ENCODE measurements around the gene OSBPL2. TPM values are rescaled to one million over a fixed set of nuclear protein-coding genes. Genes with fewer than 3 reads are reported as not detected.

The OSBPL2 gene
- total and polyA plus RNA-seq, 2 donors (not counting 1 experiment from before 2014, with no cell fraction given): 28.1 to 74.3 TPM

- 88% methylated on average over 18 of the region's 18 CpGs for WGBS (ENCODE audit: insufficient coverage)
- H3K4me3 Mint-ChIP-seq: no peak overlapping the region
- ATAC-seq (ENCODE audit: low read depth) (no peak), DNase-seq (no peak)
- intact Hi-C loops (cut with micrococcal nuclease): no loop called here
- no peak for TF ChIP-seq CTCF (IDR thresholded peaks at IDR 0.05)
- no peak for TF ChIP-seq EZH2 (IDR thresholded peaks at IDR 0.05; ENCODE audit: borderline replicate concordance, insufficient read depth, low read depth, low read length, poor library complexity, severe bottlenecking)
- H3K27me3 ChIP-seq (replicated peaks in 1 of 4; ENCODE audit: control extremely low read depth in 1 of 4, control insufficient read depth in 3 of 4, insufficient read depth in 4 of 4, low read length in 3 of 4): peaks cover 0 to 75% (median 33%) of the 10 kb centered on the region in 4 experiments
- CTCF ChIA-PET: interaction anchor here (0.6 kb wide), 1 partner anchor 212 kb away, joined by 3 read pairs; no protein-coding TSS in a partner anchor
- H3K79me2 ChIP-seq (ENCODE audit: control insufficient read depth, insufficient read depth, low read length): no peaks in the 10 kb centered on the region
- H3K27ac Mint-ChIP-seq: no peak overlapping the region
- POLR2A ChIA-PET: no interaction called here
- H3K27ac ChIP-seq (ENCODE audit: low read length in 2 of 2): no peak overlapping the region
- no peak overlapping the region for H2AFZ ChIP-seq (ENCODE audit: insufficient read depth, low read depth, low read length, poor library complexity, severe bottlenecking)
- no peak overlapping the region for H3K4me2 ChIP-seq (replicated peaks; ENCODE audit: low read depth, low read length, poor library complexity, severe bottlenecking)
- no peaks in the 10 kb centered on the region for H3K9me3 Mint-ChIP-seq (ENCODE audit: insufficient read depth)
- peaks cover 2% of the 10 kb centered on the region for H3K4me1 Mint-ChIP-seq
- no peaks in the 10 kb centered on the region for H3K36me3 ChIP-seq (replicated peaks in 1 of 2; ENCODE audit: control extremely low read depth in 1 of 2, control insufficient read depth in 1 of 2, extremely low read depth in 1 of 2, insufficient read depth in 2 of 2, low read length in 1 of 2)
- H3K27me3 Mint-ChIP-seq: peaks cover 36% of the 10 kb centered on the region
- no peak overlapping the region for H3K9ac ChIP-seq (ENCODE audit: low read length)
- H3K9me3 ChIP-seq (ENCODE audit: control extremely low read depth in 1 of 3, control insufficient read depth in 2 of 3, insufficient read depth in 1 of 3, low read length in 2 of 3): peaks cover 0 to 34% (median 0%) of the 10 kb centered on the region in 3 donors
- H3K4me3 ChIP-seq (ENCODE audit: control extremely low read depth in 1 of 5, extremely low read depth in 1 of 5, insufficient read depth in 1 of 5, low read depth in 2 of 5, low read length in 4 of 5): no peak overlapping the region
- H3K4me1 ChIP-seq (ENCODE audit: control insufficient read depth in 2 of 2, insufficient read depth in 2 of 2, low read length in 2 of 2): peaks cover 12 to 17% of the 10 kb centered on the region in 2 donors
- peaks cover 5% of the 10 kb centered on the region for H4K20me1 ChIP-seq (ENCODE audit: control insufficient read depth, insufficient read depth, low read length, poor library complexity, severe bottlenecking)
Measured at GRCh38 chr20:62222266-62222850, 16.0 kb upstream of the OSBPL2 start.

- CTCF ChIA-PET: interaction anchor here (0.6 kb wide), 1 partner anchor 212 kb away, joined by 3 read pairs; no protein-coding TSS in a partner anchor
- peaks cover 12 to 17% of the 10 kb centered on the region in 2 donors for H3K4me1 ChIP-seq (ENCODE audit: control insufficient read depth in 2 of 2, insufficient read depth in 2 of 2, low read length in 2 of 2)
- intact Hi-C loops (cut with micrococcal nuclease): no loop called here
- DNase-seq (no peak), ATAC-seq (ENCODE audit: low read depth) (no peak)
- no peak overlapping the region for H2AFZ ChIP-seq (ENCODE audit: insufficient read depth, low read depth, low read length, poor library complexity, severe bottlenecking)
- no peak for TF ChIP-seq CTCF (IDR thresholded peaks at IDR 0.05)
- no peak for TF ChIP-seq EZH2 (IDR thresholded peaks at IDR 0.05; ENCODE audit: borderline replicate concordance, insufficient read depth, low read depth, low read length, poor library complexity, severe bottlenecking)
- H3K9ac ChIP-seq (ENCODE audit: low read length): no peak overlapping the region
- H3K27ac Mint-ChIP-seq: no peak overlapping the region
- H3K9me3 Mint-ChIP-seq (ENCODE audit: insufficient read depth): no peaks in the 10 kb centered on the region
- H3K4me3 Mint-ChIP-seq: no peak overlapping the region
- 83% methylated on average over 7 of the region's 13 CpGs for WGBS (ENCODE audit: insufficient coverage)
- H3K79me2 ChIP-seq (ENCODE audit: control insufficient read depth, insufficient read depth, low read length): no peaks in the 10 kb centered on the region
- H3K4me1 Mint-ChIP-seq: peaks cover 2% of the 10 kb centered on the region
- peaks cover 5% of the 10 kb centered on the region for H4K20me1 ChIP-seq (ENCODE audit: control insufficient read depth, insufficient read depth, low read length, poor library complexity, severe bottlenecking)
- no peak overlapping the region for H3K4me2 ChIP-seq (replicated peaks; ENCODE audit: low read depth, low read length, poor library complexity, severe bottlenecking)
- POLR2A ChIA-PET: no interaction called here
- H3K27me3 ChIP-seq (replicated peaks in 1 of 4; ENCODE audit: control extremely low read depth in 1 of 4, control insufficient read depth in 3 of 4, insufficient read depth in 4 of 4, low read length in 3 of 4): peaks cover 0 to 74% (median 30%) of the 10 kb centered on the region in 4 experiments
- no peak overlapping the region for H3K4me3 ChIP-seq (ENCODE audit: control extremely low read depth in 1 of 5, extremely low read depth in 1 of 5, insufficient read depth in 1 of 5, low read depth in 2 of 5, low read length in 4 of 5)
- H3K9me3 ChIP-seq (ENCODE audit: control extremely low read depth in 1 of 3, control insufficient read depth in 2 of 3, insufficient read depth in 1 of 3, low read length in 2 of 3): peaks cover 0 to 34% (median 0%) of the 10 kb centered on the region in 3 donors
- H3K36me3 ChIP-seq (replicated peaks in 1 of 2; ENCODE audit: control extremely low read depth in 1 of 2, control insufficient read depth in 1 of 2, extremely low read depth in 1 of 2, insufficient read depth in 2 of 2, low read length in 1 of 2): no peaks in the 10 kb centered on the region
- H3K27ac ChIP-seq (ENCODE audit: low read length in 2 of 2): no peak overlapping the region
- H3K27me3 Mint-ChIP-seq: peaks cover 33% of the 10 kb centered on the region
Measured at GRCh38 chr20:62222972-62223371, 15.3 kb upstream of the OSBPL2 start.
